SK-N-MC (cell line): ENCODE results near the gene SCN4A.

Experiments used
- DNase-seq: peaks from one replicate; pipeline ENCODE4 v3.0.0-alpha.2; 2011; ENCODE audit warnings: low read depth, low spot score
- H3K27ac ChIP-seq: fragments of 200-600 bp; sonication (generic); 2 replicates; pipeline ENCODE4 v1.5.1; 2016; ENCODE audit warnings: mixed run types
- H3K36me3 ChIP-seq: fragments of 200-600 bp; sonication (generic); 2 replicates; pipeline ENCODE4 v1.6.1; 2017; ENCODE audit warnings: antibody characterized with exemption, low read length, mixed read lengths; ENCODE audit not compliant: insufficient read depth
- H3K4me3 ChIP-seq: fragments of 200-600 bp; sonication (generic); 2 replicates; pipeline ENCODE4 v1.5.1; 2016
- H3K9ac ChIP-seq: fragments of 200-600 bp; sonication (generic); 2 replicates; pipeline ENCODE4 v1.8.0; 2017; ENCODE audit warnings: mixed run types, mixed read lengths; ENCODE audit not compliant: insufficient read length
- H3K9me3 ChIP-seq: fragments of 200-600 bp; sonication (generic); 2 replicates; pipeline ENCODE4 v1.6.1; 2017; ENCODE audit warnings: low read depth, mild to moderate bottlenecking, antibody characterized with exemption, low read length, moderate library complexity, mixed read lengths
- EZH2 ChIP-seq: fragments of 200-600 bp; sonication (generic); IDR thresholded peaks from one replicate; pipeline ENCODE4 v1.6.1; 2017; ENCODE audit warnings: antibody characterized with exemption
- FOXP2 ChIP-seq: optimal IDR thresholded peaks from 2 replicates; pipeline ENCODE3; 2011; ENCODE audit warnings: mild to moderate bottlenecking, moderate library complexity; ENCODE audit not compliant: insufficient read depth; ENCODE audit errors: extremely low read length, control extremely low read depth
- POLR2AphosphoS5 ChIP-seq: IDR thresholded peaks from 2 replicates; pipeline ENCODE4 v1.6.1; 2012; ENCODE audit warnings: mild to moderate bottlenecking, low read depth, low read length, borderline replicate concordance

SCN4A gene

GRCh38 chr17:63997341-63998048 lies 24.8 kb upstream of the SCN4A start:
- Histone ChIP-seq H3K4me3 (peak overlapping the region; percentile 89), H3K9ac (no peak overlapping the region), H3K27ac (no peak overlapping the region), H3K36me3 (no peaks in the 10 kb centered on the region), H3K9me3 (no peaks in the 10 kb centered on the region)
- TF ChIP-seq EZH2 (no peak), POLR2AphosphoS5 (no peak), FOXP2 (no peak)
- no peak for DNase-seq

GRCh38 chr17:63996430-63997182 lies 23.9 kb upstream of the SCN4A start:
- TF ChIP-seq POLR2AphosphoS5 (no peak), EZH2 (no peak), FOXP2 (no peak)
- H3K9ac ChIP-seq = no peak overlapping the region
- H3K27ac ChIP-seq = no peak overlapping the region
- H3K36me3 ChIP-seq = no peaks in the 10 kb centered on the region
- H3K9me3 ChIP-seq = no peaks in the 10 kb centered on the region
- no peak overlapping the region for H3K4me3 ChIP-seq
- DNase-seq = no peak

- H3K9me3 ChIP-seq = no peaks in the 10 kb centered on the region
- H3K9ac ChIP-seq = no peak overlapping the region
- no peaks in the 10 kb centered on the region for H3K36me3 ChIP-seq
- DNase-seq = no peak
- no peak for TF ChIP-seq EZH2
- no peak for TF ChIP-seq POLR2AphosphoS5
- no peak for TF ChIP-seq FOXP2
- H3K4me3 ChIP-seq = no peak overlapping the region
- H3K27ac ChIP-seq = no peak overlapping the region
These were observed 22.9 kb upstream of the SCN4A start for GRCh38 chr17:63995626-63996025.

GRCh38 chr17:63993368-63993985 lies 20.8 kb upstream of the SCN4A start:
- TF ChIP-seq FOXP2 (no peak), EZH2 (no peak), POLR2AphosphoS5 (no peak)
- Histone ChIP-seq H3K9ac (no peak overlapping the region), H3K4me3 (no peak overlapping the region), H3K36me3 (no peaks in the 10 kb centered on the region), H3K9me3 (no peaks in the 10 kb centered on the region), H3K27ac (no peak overlapping the region)
- no peak for DNase-seq

GRCh38 chr17:63991611-63992010 lies 18.9 kb upstream of the SCN4A start:
- Histone ChIP-seq H3K27ac (no peak overlapping the region), H3K36me3 (no peaks in the 10 kb centered on the region), H3K4me3 (no peak overlapping the region), H3K9me3 (no peaks in the 10 kb centered on the region), H3K9ac (no peak overlapping the region)
- no peak for DNase-seq
- TF ChIP-seq FOXP2 = no peak
- TF ChIP-seq POLR2AphosphoS5 = no peak
- TF ChIP-seq EZH2 = no peak

- H3K36me3 ChIP-seq = no peaks in the 10 kb centered on the region
- no peak overlapping the region for H3K27ac ChIP-seq
- H3K4me3 ChIP-seq = no peak overlapping the region
- TF ChIP-seq EZH2 (no peak), POLR2AphosphoS5 (no peak), FOXP2 (no peak)
- no peaks in the 10 kb centered on the region for H3K9me3 ChIP-seq
- H3K9ac ChIP-seq = no peak overlapping the region
- no peak for DNase-seq
These were observed 17.1 kb upstream of the SCN4A start for GRCh38 chr17:63989622-63990345.

GRCh38 chr17:63988741-63989621 lies 16.3 kb upstream of the SCN4A start:
- Histone ChIP-seq H3K9ac (no peak overlapping the region), H3K36me3 (no peaks in the 10 kb centered on the region), H3K4me3 (no peak overlapping the region), H3K27ac (no peak overlapping the region), H3K9me3 (no peaks in the 10 kb centered on the region)
- TF ChIP-seq FOXP2 = no peak
- no peak for TF ChIP-seq POLR2AphosphoS5
- no peak for TF ChIP-seq EZH2
- DNase-seq = no peak

- TF ChIP-seq EZH2 (no peak), FOXP2 (no peak), POLR2AphosphoS5 (no peak)
- no peak for DNase-seq
- H3K27ac ChIP-seq = no peak overlapping the region
- no peak overlapping the region for H3K9ac ChIP-seq
- H3K4me3 ChIP-seq = no peak overlapping the region
- H3K9me3 ChIP-seq = no peaks in the 10 kb centered on the region
- no peaks in the 10 kb centered on the region for H3K36me3 ChIP-seq
These were observed 15.4 kb upstream of the SCN4A start for GRCh38 chr17:63988127-63988478.
